Measurements from ENCODE around the gene FARP2. TPM values are rescaled to one million over a fixed set of nuclear protein-coding genes. Genes with fewer than 3 reads are reported as not detected.
"Not testable (repeated sequence)": the region's sequence is repeated elsewhere in the genome, so short reads cannot be mapped to it uniquely, and the experiment has no call there.

Gene FARP2
- total RNA-seq, 1 donor from 2014 or later = 54.5 TPM

GRCh38 chr2:241451840-241452506, 95.9 kb downstream of the FARP2 start:
- no peak for DNase-seq (ENCODE audit: extremely low spot score, unreplicated experiment)
- Mint-ChIP-seq H3K27ac (ENCODE audit: unreplicated experiment) (no peak overlapping the region), H3K4me1 (ENCODE audit: unreplicated experiment) (no peaks in the 10 kb centered on the region), H3K27me3 (ENCODE audit: unreplicated experiment) (no peaks in the 10 kb centered on the region), H3K36me3 (ENCODE audit: unreplicated experiment) (peaks cover 5% of the 10 kb centered on the region), H3K4me3 (ENCODE audit: unreplicated experiment) (no peak overlapping the region), H3K9me3 (ENCODE audit: unreplicated experiment) (no peaks in the 10 kb centered on the region)
- no peak for TF ChIP-seq CTCF (IDR thresholded peaks at IDR 0.05)

- H3K4me1 Mint-ChIP-seq (ENCODE audit: unreplicated experiment); H3K27me3 Mint-ChIP-seq (ENCODE audit: unreplicated experiment); H3K36me3 Mint-ChIP-seq (ENCODE audit: unreplicated experiment); H3K9me3 Mint-ChIP-seq (ENCODE audit: unreplicated experiment); DNase-seq (ENCODE audit: extremely low spot score, unreplicated experiment); H3K4me3 Mint-ChIP-seq (ENCODE audit: unreplicated experiment); H3K27ac Mint-ChIP-seq (ENCODE audit: unreplicated experiment): not testable (repeated sequence)
These were observed 97.8 kb downstream of the FARP2 start for GRCh38 chr2:241453919-241454318.

GRCh38 chr2:241454837-241455485, 98.9 kb downstream of the FARP2 start:
- no peak overlapping the region for H3K27ac Mint-ChIP-seq (ENCODE audit: unreplicated experiment)
- no peaks in the 10 kb centered on the region for H3K9me3 Mint-ChIP-seq (ENCODE audit: unreplicated experiment)
- H3K27me3 Mint-ChIP-seq (ENCODE audit: unreplicated experiment) = no peaks in the 10 kb centered on the region
- no peaks in the 10 kb centered on the region for H3K4me1 Mint-ChIP-seq (ENCODE audit: unreplicated experiment)
- peaks cover under 1% of the 10 kb centered on the region for H3K36me3 Mint-ChIP-seq (ENCODE audit: unreplicated experiment)
- DNase-seq (ENCODE audit: extremely low spot score, unreplicated experiment) = no peak
- H3K4me3 Mint-ChIP-seq (ENCODE audit: unreplicated experiment) = no peak overlapping the region
- TF ChIP-seq CTCF (IDR thresholded peaks at IDR 0.05) = no peak

- no peak for DNase-seq (ENCODE audit: extremely low spot score, unreplicated experiment)
- TF ChIP-seq CTCF (IDR thresholded peaks at IDR 0.05) = no peak
- no peaks in the 10 kb centered on the region for H3K4me1 Mint-ChIP-seq (ENCODE audit: unreplicated experiment)
- no peaks in the 10 kb centered on the region for H3K27me3 Mint-ChIP-seq (ENCODE audit: unreplicated experiment)
- no peaks in the 10 kb centered on the region for H3K9me3 Mint-ChIP-seq (ENCODE audit: unreplicated experiment)
- no peak overlapping the region for H3K27ac Mint-ChIP-seq (ENCODE audit: unreplicated experiment)
- no peak overlapping the region for H3K4me3 Mint-ChIP-seq (ENCODE audit: unreplicated experiment)
- no peaks in the 10 kb centered on the region for H3K36me3 Mint-ChIP-seq (ENCODE audit: unreplicated experiment)
These were observed 100.5 kb downstream of the FARP2 start for GRCh38 chr2:241456546-241456945.

- no peak overlapping the region for H3K27ac Mint-ChIP-seq (ENCODE audit: unreplicated experiment)
- DNase-seq (ENCODE audit: extremely low spot score, unreplicated experiment) = no peak
- no peak overlapping the region for H3K4me3 Mint-ChIP-seq (ENCODE audit: unreplicated experiment)
- TF ChIP-seq CTCF (IDR thresholded peaks at IDR 0.05) = no peak
- no peaks in the 10 kb centered on the region for H3K27me3 Mint-ChIP-seq (ENCODE audit: unreplicated experiment)
- no peaks in the 10 kb centered on the region for H3K36me3 Mint-ChIP-seq (ENCODE audit: unreplicated experiment)
- H3K9me3 Mint-ChIP-seq (ENCODE audit: unreplicated experiment) = no peaks in the 10 kb centered on the region
- no peaks in the 10 kb centered on the region for H3K4me1 Mint-ChIP-seq (ENCODE audit: unreplicated experiment)
These were observed 102.6 kb downstream of the FARP2 start for GRCh38 chr2:241458687-241459086.
